Brain microvascular endothelial cell (primary cell): ENCODE results near the gene GPR141.

Source experiments
- DNase-seq: peaks from one replicate; pipeline ENCODE4 v3.0.0-alpha.2; 2020
- H3K27ac ChIP-seq: fragments of 250-450 bp; sonication (Bioruptor Pico); 2 replicates; pipeline ENCODE4 v1.5.1; 2020; ENCODE audit warnings: mild to moderate bottlenecking, moderate library complexity
- H3K27me3 ChIP-seq: fragments of 250-450 bp; sonication (Bioruptor Pico); replicated peaks from 2 replicates; pipeline ENCODE4 v1.5.1; 2020; ENCODE audit warnings: mild to moderate bottlenecking
- H3K36me3 ChIP-seq: fragments of 250-450 bp; sonication (Bioruptor Pico); replicated peaks from 2 replicates; pipeline ENCODE4 v1.5.1; 2020; ENCODE audit warnings: mild to moderate bottlenecking
- H3K4me3 ChIP-seq: 2 replicates; pipeline ENCODE4 v1.5.1; 2011; ENCODE audit warnings: low read depth, mild to moderate bottlenecking, control low read depth, low read length, moderate library complexity
- CTCF ChIP-seq: IDR thresholded peaks from 2 replicates; pipeline ENCODE4 v1.5.1; 2011; ENCODE audit warnings: low read depth, mild to moderate bottlenecking, moderate library complexity, low read length, control low read depth, inconsistent platforms; ENCODE audit errors: missing control alignments
- in situ Hi-C: cut with HindIII; loops from 2 replicates; pipeline ENCODE4 v1.10.0; 2017; ENCODE audit warnings: low sequenced_read_pairs, low pct_ligation_motif_present

GPR141 gene

GRCh38 chr7:37769291-37769690, 85.7 kb downstream of the GPR141 start:
- Histone ChIP-seq H3K27ac (no peak overlapping the region), H3K27me3 (no peaks in the 10 kb centered on the region)
- TF ChIP-seq CTCF = no peak

GRCh38 chr7:37769726-37770125, 86.2 kb downstream of the GPR141 start:
- Histone ChIP-seq H3K27me3 (no peaks in the 10 kb centered on the region), H3K36me3 (no peaks in the 10 kb centered on the region), H3K4me3 (no peak overlapping the region), H3K27ac (no peak overlapping the region)
- DNase-seq = no peak
- no peak for TF ChIP-seq CTCF
- in situ Hi-C loops = no loop called here

More at GRCh38 chr7:37769291-37769690, 85.7 kb downstream of the GPR141 start:
- Histone ChIP-seq H3K36me3 (no peaks in the 10 kb centered on the region), H3K4me3 (no peak overlapping the region)
- DNase-seq = no peak
- in situ Hi-C loops = no loop called here

GRCh38 chr7:37770838-37771237, 87.3 kb downstream of the GPR141 start:
- Histone ChIP-seq H3K4me3 (no peak overlapping the region), H3K27me3 (no peaks in the 10 kb centered on the region), H3K27ac (no peak overlapping the region), H3K36me3 (no peaks in the 10 kb centered on the region)
- in situ Hi-C loops = no loop called here
- no peak for TF ChIP-seq CTCF
- DNase-seq = no peak

- TF ChIP-seq CTCF = no peak
Measured at GRCh38 chr7:37771342-37771741, 87.8 kb downstream of the GPR141 start.

GRCh38 chr7:37771801-37772200, 88.2 kb downstream of the GPR141 start:
- Histone ChIP-seq H3K27me3 (no peaks in the 10 kb centered on the region), H3K27ac (no peak overlapping the region), H3K36me3 (no peaks in the 10 kb centered on the region), H3K4me3 (no peak overlapping the region)
- in situ Hi-C loops = no loop called here
- DNase-seq = no peak
- no peak for TF ChIP-seq CTCF

More at GRCh38 chr7:37771342-37771741, 87.8 kb downstream of the GPR141 start:
- Histone ChIP-seq H3K27ac (no peak overlapping the region), H3K36me3 (no peaks in the 10 kb centered on the region), H3K4me3 (no peak overlapping the region), H3K27me3 (no peaks in the 10 kb centered on the region)
- no peak for DNase-seq
- in situ Hi-C loops = no loop called here

GRCh38 chr7:37775921-37776320, 92.4 kb downstream of the GPR141 start:
- DNase-seq = no peak
- no peaks in the 10 kb centered on the region for H3K27me3 ChIP-seq
- TF ChIP-seq CTCF = no peak
- no peak overlapping the region for H3K27ac ChIP-seq
- no peak overlapping the region for H3K4me3 ChIP-seq
- no peaks in the 10 kb centered on the region for H3K36me3 ChIP-seq
- in situ Hi-C loops = no loop called here
